Activated naive CD4-positive, alpha-beta T cell treated with anti-CD3 and anti-CD28 coated beads, Interleukin-2, amount 50 U/mL, for 72 hours (primary cell): ENCODE data around the gene TBC1D20. TPM values are rescaled to one million over a fixed set of nuclear protein-coding genes. Genes with fewer than 3 reads are reported as not detected.

Experiments used
- ATAC-seq, 2 donors: fragments of 150-1000 bp; cut with Tn5 transposase; 2 replicates each; pipeline ENCODE4 v1.10.0; 2021; ENCODE audit warnings: mild to moderate bottlenecking in 2 of 2, moderate library complexity in 2 of 2
- DNase-seq, 2 donors: peaks; one replicate each; pipeline ENCODE4 v3.0.0; 2021 to 2022; ENCODE audit warnings: low spot score in 2 of 2
- H3K27ac Mint-ChIP-seq, 2 donors: one replicate each; pipeline ENCODE4 v1.8.0; 2022; ENCODE audit warnings: mild to moderate bottlenecking in 2 of 2, mixed read lengths in 2 of 2
- H3K36me3 Mint-ChIP-seq, 2 donors: one replicate each; pipeline ENCODE4 v1.8.0; 2022; ENCODE audit warnings: mixed read lengths in 2 of 2
- H3K9me3 Mint-ChIP-seq, 2 donors: one replicate each; pipeline ENCODE4 v1.8.0; 2022; ENCODE audit warnings: mixed read lengths in 2 of 2
- total RNA-seq, 2 donors: library from RNA; stranded (reverse); gene quantifications; one replicate each; pipeline ENCODE4 v1.2.3, GENCODE V29; 2022

Gene TBC1D20
- total RNA-seq, 2 donors from 2014 or later, result 20.2 to 23.9 TPM

DNA sequence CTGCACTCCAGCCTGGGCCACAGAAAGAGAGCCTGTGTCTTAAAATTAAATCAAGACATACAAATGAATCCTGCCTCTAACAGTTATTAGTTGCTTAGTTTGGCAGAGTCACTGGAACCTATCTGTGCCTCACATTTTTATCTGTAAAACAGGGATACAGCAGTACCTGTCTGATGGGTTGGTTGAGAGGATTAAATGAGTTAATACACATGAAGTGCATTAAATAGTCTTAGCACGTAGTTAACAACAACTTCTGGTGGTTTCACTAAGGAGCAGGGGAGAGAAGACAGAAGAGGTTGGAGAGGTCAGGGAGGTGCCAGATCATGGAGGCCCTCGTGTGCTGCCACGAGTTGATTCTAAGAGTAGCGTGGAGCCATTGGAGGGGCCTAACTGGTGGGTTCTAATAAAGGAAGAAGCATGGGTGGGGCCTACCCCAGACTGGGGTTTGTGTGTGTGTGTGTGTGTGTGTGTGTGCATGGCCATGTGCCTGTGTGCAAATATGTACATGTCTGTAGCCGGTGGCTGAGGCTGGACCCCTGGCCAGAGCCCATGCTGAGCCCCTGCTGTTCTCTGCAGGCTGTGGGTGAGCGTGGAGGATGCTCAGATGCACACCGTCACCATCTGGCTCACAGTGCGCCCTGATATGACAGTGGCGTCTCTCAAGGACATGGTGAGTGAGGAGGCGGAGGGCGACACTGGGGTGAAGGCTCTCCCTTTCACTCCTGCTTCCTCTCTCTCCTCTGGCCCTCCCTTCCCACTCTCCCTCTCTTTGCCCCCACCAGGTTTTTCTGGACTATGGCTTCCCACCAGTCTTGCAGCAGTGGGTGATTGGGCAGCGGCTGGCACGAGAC is 45.2 kb downstream of the TBC1D20 start:
- ATAC-seq, result no peak
- Mint-ChIP-seq H3K27ac (peak overlapping the region in 1 of 2 donors; percentile 0), H3K36me3 (peaks cover 0 to 54% of the 10 kb centered on the region in 2 donors), H3K9me3 (no peaks in the 10 kb centered on the region)
- no peak for DNase-seq

DNA sequence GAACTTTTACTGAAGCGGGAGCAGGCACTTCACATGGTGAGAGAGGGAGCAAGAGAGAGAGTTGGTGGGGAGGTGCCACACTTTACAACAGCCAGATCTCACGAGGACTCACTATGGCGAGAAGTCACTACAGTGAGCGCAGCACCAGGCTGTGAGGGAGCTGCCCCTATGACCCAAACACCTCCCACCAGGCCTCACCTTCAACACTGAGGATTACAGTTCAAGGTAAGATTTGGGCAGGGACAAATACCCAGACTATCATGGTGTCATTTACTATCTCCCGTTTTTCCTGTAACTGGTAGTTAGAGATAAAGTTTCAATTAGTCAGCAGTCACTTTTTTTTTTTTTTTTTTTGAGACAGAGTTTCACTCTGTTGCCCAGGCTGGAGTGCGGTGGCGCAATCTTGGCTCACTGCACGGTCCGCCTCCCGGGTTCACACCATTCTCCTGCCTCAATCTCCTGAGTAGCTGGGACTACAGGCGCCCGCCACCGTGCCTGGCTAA is 46.5 kb downstream of the TBC1D20 start:
- Mint-ChIP-seq H3K36me3 (peaks cover 4 to 57% of the 10 kb centered on the region in 2 donors), H3K9me3 (no peaks in the 10 kb centered on the region), H3K27ac (peak overlapping the region in 1 of 2 donors; percentile 58)
- DNase-seq (no peak), ATAC-seq (no peak)

DNA sequence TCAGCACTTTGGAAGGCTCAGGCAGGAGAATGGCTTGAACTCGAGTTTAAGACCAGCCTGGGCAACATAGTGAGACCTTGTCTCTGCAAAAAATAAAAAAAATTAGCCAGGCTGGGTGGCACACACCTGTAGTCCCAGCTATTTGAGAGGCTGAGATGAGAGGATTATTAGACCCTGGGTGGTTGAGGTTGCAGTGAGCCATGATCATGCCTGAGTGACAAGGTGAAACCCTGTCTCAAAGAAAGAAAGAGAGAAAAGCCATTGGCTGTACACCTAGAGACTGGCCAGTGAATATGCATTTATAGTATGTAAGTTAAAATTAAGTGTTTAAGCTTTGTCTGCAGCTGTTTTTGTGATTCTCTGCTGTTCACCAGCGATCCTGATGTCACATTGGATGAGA is 48.2 kb downstream of the TBC1D20 start:
- ATAC-seq, result no peak
- peaks cover 20 to 67% of the 10 kb centered on the region in 2 donors for H3K36me3 Mint-ChIP-seq
- no peaks in the 10 kb centered on the region for H3K9me3 Mint-ChIP-seq
- H3K27ac Mint-ChIP-seq, result no peak overlapping the region
- DNase-seq, result no peak

DNA sequence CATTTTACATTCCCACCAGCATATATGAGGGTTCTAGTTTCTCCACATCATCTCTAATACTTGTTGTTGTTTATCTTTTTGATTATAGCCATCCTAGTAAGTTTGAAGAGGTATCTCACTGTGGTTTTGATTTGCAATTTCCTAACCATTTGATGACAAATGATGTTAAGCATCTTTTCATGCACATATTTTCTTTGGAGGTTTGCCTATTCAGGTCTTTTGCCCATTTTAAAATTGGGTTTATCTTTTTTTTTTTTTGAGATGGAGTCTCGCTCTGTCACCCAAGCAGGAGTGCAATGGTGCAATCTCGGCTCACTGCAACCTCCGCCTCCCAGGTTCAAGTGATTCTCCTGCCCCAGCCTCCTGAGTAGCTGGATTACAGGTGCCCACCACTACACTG is 50.3 kb downstream of the TBC1D20 start:
- H3K36me3 Mint-ChIP-seq, result peaks cover 27 to 73% of the 10 kb centered on the region in 2 donors
- no peaks in the 10 kb centered on the region for H3K9me3 Mint-ChIP-seq
- ATAC-seq, result no peak
- DNase-seq, result no peak
- H3K27ac Mint-ChIP-seq, result peak overlapping the region in 1 of 2 donors; percentile 25

DNA sequence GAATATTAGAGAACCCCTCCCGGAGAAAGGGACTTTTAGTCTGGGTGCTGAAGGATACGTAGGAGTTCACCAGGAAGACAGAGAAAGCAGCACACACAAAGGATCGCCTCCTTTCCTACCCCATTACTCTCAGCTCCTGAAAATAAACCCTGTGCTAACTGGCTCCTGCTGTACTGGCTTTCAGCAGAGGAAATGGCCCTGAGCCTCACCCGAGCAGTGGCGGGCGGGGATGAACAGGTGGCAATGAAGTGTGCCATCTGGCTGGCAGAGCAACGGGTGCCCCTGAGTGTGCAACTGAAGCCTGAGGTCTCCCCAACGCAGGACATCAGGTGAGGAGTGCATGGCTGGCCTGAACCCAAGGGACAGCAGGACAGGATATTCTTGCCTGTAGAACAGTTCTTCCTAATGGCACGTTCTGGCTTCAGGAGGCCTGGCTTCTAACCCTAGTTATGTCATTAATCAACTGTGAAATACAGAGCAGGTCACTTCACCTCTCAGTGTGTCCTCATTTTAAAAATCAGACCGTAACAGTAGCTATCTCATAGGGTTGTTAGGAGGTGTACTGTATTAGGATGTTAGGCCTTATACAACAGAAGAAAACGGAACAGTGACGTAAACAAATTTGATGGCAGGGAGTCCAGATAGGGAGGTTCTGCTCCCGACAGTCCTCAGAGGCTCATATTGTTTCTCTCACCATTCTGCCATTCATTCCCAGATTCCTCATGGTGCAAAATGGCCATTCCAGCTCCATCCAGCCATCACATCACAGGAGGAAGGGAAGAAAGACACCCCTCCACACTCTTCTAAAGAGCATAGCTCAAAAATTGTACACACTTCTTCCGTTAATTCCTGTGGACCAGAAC is 52.4 kb downstream of the TBC1D20 start:
- no peak for DNase-seq
- Mint-ChIP-seq H3K36me3 (peaks cover 27 to 54% of the 10 kb centered on the region in 2 donors), H3K9me3 (no peaks in the 10 kb centered on the region), H3K27ac (peak overlapping the region; percentile 86 to 96)
- no peak for ATAC-seq

DNA sequence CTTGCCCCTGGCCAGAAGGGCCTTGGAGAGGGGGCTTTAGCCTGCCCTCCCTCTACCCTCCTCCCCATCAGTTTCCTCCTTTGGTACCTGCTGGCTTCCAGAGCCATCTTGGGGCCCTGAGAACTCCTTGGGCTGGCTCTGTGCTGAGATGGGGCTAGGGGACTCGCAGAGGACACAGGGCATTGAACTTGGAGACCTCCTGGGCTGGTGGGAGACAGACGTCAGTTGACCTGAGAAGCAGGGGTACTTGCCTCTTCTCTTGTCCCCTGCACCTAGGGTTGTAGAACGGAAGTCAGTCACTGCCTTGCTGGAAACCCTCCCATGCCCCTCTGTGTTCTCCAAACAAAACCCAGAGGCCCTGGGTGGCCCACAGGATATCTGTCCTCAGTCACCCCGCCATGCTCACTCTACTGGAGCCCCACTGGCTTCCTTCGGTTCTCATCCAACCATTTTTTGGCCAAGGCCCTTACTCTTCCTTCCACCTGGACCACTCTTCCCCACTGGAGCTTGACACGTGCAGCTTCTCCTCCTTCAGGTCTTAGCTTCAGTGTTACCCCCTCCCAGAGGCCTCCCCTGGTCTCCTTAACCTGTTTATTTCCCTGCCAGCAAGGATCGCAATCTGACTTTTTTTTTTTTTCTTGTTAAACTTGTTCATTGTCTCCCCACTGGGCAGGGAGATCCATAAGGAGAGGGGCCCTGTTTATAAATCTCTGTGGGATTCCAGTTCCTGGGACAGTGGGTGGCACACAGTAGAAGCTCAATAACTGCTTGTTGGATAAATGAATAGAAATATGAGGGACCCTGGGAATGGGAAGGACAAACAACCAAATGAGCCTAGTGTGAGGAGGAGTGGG is 53.3 kb downstream of the TBC1D20 start:
- H3K27ac Mint-ChIP-seq, result peak overlapping the region; percentile 86 to 96
- no peaks in the 10 kb centered on the region for H3K9me3 Mint-ChIP-seq
- H3K36me3 Mint-ChIP-seq, result peaks cover 27 to 54% of the 10 kb centered on the region in 2 donors
- ATAC-seq (peak; percentile 20 to 21), DNase-seq (peak in 1 of 2 donors; percentile 39)

DNA sequence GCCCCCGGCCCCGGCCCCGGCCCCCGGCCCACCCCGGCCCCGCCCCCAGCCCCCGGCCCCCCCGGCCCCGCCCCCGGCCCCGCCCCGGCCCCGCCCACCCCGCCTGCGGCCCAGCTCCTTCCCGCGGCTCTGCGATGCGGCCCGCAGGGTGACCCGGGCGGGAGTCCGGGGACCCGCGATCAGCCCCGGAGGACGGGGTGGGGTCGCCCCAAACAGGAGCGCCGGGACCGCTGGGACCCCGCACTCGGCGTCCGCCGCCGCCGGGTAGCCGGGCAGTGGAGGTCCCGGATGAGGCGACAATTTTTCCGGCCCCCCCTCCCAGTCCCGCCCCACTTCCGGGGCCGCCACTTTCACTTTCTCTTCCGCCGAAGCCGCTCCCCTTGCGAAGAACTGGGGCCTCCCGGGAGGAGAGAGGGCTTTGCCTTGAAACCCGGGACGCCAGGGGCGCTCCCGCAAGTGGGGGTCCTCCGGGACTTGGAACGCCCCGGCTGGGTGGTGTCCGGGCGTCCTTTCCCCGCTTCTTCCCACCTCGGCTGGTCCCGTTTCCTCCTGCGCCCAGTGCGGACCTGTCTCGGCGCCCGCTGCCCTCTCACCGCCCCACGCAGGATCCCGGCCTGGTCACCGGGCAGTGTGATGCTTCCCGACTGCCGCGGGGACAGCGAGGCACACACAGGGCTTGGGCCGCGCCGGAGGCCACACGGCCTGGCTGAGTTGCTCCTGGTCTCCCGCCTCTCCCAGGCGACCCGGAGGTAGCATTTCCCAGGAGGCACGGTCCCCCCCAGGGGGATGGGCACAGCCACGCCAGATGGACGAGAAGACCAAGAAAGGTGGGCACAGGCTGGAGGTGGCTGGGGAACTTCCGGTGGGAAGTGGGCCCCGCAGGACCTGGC is 54.1 kb downstream of the TBC1D20 start, which contains the start of gene RBCK1:
TSS of gene RBCK1 (plus strand) at position 347 of the 890 bp plus-strand sequence. CDS start at position 806, 459 bp downstream.
- ATAC-seq (peak; percentile 82 to 84), DNase-seq (peak; percentile 85 to 93)
- Mint-ChIP-seq H3K36me3 (peaks cover 29 to 46% of the 10 kb centered on the region in 2 donors), H3K27ac (peak within 1 kb of the TSS; percentile 86 to 96), H3K9me3 (peaks cover 0 to 5% of the 10 kb centered on the region in 2 donors)

DNA sequence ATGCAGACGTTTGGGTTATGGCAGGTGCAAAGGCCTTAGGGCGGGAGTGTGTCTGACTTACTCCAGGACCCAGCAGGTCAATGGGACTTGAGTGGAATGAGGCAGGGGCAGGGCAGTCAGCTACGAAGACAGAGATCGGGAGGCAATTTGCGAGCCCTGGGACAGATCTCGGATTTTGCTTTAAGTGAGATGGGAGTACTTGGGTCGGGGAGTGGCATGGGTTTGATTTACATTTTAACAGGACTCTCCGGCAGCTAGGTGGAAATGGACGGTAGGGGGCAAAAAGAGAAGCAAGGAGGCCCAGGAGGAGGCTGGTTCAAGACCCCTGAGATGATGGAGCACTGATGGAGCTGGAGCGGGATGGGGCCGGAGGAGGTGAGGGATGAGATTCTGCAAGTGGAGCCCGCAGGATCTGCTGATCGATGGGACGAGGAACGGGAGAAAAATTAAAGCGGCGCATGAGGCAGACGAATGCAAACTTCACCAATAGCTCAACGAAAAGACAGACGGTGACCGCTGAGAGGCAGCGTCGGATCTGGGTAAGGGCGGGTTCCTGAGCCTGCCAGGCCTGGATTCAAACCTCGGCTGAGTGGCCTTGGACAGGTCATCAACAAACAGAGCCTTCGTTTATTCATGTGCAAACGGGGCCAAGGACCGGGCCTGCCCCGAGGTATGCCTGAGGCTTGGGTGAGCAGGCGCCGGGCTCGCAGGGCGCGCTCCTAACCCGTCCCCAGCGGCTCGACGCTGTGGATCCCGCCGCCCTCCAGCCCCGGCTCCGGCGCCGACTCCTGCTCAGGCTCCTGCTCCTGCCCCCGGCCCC is 55.0 kb downstream of the TBC1D20 start:
- Mint-ChIP-seq H3K27ac (peak overlapping the region; percentile 82 to 86), H3K36me3 (peaks cover 32 to 38% of the 10 kb centered on the region in 2 donors), H3K9me3 (peaks cover 0 to 9% of the 10 kb centered on the region in 2 donors)
- peak; percentile 80 to 85 for ATAC-seq
- DNase-seq, result peak; percentile 69 to 81

DNA sequence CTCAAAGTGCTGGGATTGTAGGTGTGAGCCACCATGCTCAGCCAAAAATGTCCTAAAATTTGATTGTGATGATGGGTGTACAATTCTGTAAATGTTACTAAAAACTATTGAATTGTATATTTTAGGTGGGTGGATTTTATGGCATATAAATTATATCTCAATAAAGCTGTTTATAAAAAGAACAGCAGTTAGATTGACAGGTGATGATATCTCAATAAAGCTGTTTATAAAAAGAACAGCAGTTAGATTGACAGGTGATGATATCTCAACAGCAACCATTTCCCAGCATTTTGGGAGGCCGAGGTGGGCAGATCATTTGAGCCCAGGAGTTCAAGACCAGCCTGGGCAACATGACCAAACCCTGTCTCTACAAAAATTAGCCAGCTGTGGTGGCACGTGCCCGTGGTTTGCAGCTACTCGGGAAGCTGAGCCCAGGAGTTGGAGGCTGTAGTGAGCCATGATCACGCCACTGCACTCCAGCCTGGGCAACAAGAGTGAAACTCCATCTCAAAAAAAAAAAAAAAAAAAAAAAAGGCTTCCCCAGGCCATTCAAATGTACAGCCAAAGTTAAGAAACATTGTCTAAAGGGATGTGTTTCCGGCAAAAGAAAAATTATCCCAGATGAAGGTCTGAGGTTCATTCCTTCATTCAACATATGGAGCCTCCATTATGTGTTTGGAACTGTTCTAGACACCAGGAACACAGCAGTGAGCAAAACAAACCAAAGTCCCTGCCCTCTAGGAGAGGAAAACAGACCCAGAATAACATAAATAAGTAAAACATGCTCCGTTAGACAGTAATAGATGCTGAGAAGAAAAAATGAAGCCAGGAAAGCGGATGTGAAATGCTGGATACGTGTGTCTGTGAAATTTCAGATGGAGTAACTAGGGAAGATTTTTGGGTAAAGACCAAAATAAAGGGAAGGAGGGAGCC is 55.9 kb downstream of the TBC1D20 start:
- Mint-ChIP-seq H3K27ac (peak overlapping the region in 1 of 2 donors; percentile 86), H3K9me3 (peaks cover 0 to 9% of the 10 kb centered on the region in 2 donors), H3K36me3 (peaks cover 29 to 32% of the 10 kb centered on the region in 2 donors)
- ATAC-seq (no peak), DNase-seq (no peak)

DNA sequence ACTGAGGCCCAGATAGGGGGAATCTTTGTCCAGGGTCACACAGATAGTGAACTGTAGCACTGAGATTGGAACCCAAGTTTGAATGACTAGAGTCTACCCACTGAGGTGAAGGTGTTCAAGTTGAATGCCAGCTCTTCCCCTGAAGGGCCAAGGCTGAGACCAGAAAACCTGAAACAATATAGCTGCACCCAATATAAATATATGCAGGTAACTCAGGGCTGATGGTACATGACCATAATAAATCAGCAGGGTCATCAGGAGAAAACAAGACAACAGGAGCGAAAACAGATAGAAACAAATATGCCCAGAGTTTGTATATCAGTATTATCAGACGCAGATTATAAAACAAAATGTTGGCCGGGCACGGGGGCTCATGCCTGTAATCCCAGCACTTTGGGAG is 58.2 kb downstream of the TBC1D20 start:
- ATAC-seq, result no peak
- no peak overlapping the region for H3K27ac Mint-ChIP-seq

DNA sequence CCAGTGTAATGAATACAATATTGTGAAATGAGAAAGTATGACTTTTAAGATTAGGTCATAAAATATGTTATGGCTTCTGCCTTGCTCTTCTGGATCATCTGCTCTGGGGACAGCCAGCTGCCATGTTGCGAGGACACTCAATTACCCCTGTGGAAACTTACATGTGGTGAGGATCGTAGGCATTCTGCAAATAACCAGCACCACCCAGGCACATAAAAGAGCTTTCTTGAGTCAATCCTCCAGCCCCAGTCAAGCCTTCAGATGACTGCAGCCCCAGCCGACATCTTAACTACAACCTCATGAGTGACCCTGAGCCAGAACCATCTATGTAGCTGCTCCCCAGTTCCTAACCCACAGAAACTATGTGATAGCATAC is 58.8 kb downstream of the TBC1D20 start:
- peaks cover under 1 to 6% of the 10 kb centered on the region in 2 donors for H3K36me3 Mint-ChIP-seq
- DNase-seq, result no peak
- peaks cover 0 to 9% of the 10 kb centered on the region in 2 donors for H3K9me3 Mint-ChIP-seq
- ATAC-seq, result no peak
- H3K27ac Mint-ChIP-seq, result peak overlapping the region in 1 of 2 donors; percentile 64

More for the DNA sequence above, 58.2 kb downstream of the TBC1D20 start:
- H3K9me3 Mint-ChIP-seq, result peaks cover 0 to 9% of the 10 kb centered on the region in 2 donors
- DNase-seq, result no peak
- peaks cover 5 to 12% of the 10 kb centered on the region in 2 donors for H3K36me3 Mint-ChIP-seq

DNA sequence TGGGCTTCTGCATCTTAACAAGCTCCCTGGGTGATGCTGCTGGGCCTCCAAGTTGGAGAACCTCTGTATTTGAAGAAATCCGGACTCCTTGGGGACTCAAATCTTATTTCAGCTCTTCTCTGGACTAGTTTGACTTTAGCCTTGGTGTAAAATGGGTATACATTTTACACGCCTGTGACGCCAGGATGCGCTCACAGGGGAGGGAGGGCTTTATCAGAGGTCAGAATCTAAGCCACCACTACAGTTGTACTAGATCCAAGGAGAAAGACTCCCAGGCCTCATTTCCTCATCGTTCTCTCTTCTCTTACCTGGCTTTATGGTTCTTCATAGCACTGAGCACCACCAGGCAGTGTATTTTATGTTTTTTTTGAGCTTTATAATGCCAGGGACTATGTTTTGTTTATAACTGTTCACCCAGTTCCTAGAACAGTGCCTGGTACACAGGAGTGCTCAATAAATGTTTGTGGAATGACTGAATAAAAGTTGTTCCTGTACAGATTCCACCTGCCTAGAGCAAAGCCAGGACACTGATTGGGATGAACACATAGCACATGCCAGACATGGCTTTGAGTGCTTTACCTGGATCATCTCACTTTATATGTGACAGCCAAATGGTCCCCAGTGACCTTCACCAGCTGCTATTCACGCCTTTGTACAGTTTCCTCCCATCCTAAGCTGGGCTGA is 59.3 kb downstream of the TBC1D20 start:
- peak overlapping the region in 1 of 2 donors; percentile 64 for H3K27ac Mint-ChIP-seq
- peaks cover 0 to 5% of the 10 kb centered on the region in 2 donors for H3K36me3 Mint-ChIP-seq
- ATAC-seq (no peak), DNase-seq (no peak)
- H3K9me3 Mint-ChIP-seq, result peaks cover 0 to 9% of the 10 kb centered on the region in 2 donors

DNA sequence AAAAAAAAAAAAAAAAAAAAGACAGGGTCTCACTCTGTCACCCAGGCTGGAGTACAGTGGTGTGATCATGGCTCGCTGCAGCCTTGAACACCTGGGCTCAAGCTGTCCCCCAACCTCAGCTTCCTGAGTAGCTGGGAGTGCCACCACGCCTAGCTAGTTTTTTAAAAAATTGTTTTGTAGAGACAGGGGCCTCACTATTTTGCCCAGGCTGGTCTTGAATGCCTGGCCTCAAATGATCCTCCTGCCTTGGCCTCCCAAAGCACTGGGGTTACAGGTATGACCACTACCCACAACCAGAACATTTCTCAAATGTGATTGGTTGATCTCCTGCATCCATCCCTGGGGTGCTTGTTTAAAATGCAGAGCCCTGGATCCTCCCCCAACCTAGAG is 59.8 kb downstream of the TBC1D20 start:
- ATAC-seq (peak in 1 of 2 donors; percentile 3), DNase-seq (no peak)
- Mint-ChIP-seq H3K36me3 (peaks cover 0 to 5% of the 10 kb centered on the region in 2 donors), H3K27ac (peak overlapping the region in 1 of 2 donors; percentile 64), H3K9me3 (peaks cover 0 to 9% of the 10 kb centered on the region in 2 donors)
